Nephron (organoid): ENCODE results near the gene DYNLT4.

Source experiments
- H3K27ac Mint-ChIP-seq, 3 experiments: 2 replicates each; pipeline ENCODE4 v1.8.0; 2020; ENCODE audit warnings: mixed read lengths in 3 of 3, mild to moderate bottlenecking in 2 of 3, moderate library complexity in 1 of 3
- H3K27me3 Mint-ChIP-seq: 2 replicates; pipeline ENCODE4 v1.8.0; 2021; ENCODE audit warnings: low read depth, mild to moderate bottlenecking, moderate library complexity, mixed read lengths
- H3K36me3 Mint-ChIP-seq: 2 replicates; pipeline ENCODE4 v1.8.0; 2020; ENCODE audit warnings: low read depth, mixed read lengths
- H3K4me1 Mint-ChIP-seq: 2 replicates; pipeline ENCODE4 v1.8.0; 2020; ENCODE audit warnings: mixed read lengths
- H3K4me3 Mint-ChIP-seq, 3 experiments: 2 replicates each; pipeline ENCODE4 v1.8.0; 2020; ENCODE audit warnings: mild to moderate bottlenecking in 3 of 3, mixed read lengths in 3 of 3, moderate library complexity in 2 of 3
- H3K9me3 Mint-ChIP-seq: 2 replicates; pipeline ENCODE4 v1.8.0; 2020; ENCODE audit warnings: mixed read lengths
- CTCF ChIP-seq, 3 experiments: fragments of 200-600 bp; sonication (generic); IDR thresholded peaks; one replicate each; pipeline ENCODE4 v1.5.0; 2021; ENCODE audit warnings: antibody characterized with exemption in 3 of 3; ENCODE audit not compliant: unreplicated experiment in 3 of 3

Gene DYNLT4

GRCh38 chr1:44760876-44761275, 46.3 kb downstream of the DYNLT4 start:
- Mint-ChIP-seq H3K4me1 (no peaks in the 10 kb centered on the region), H3K36me3 (peaks cover 50% of the 10 kb centered on the region), H3K27ac (no peak overlapping the region), H3K27me3 (no peaks in the 10 kb centered on the region), H3K4me3 (no peak overlapping the region), H3K9me3 (no peaks in the 10 kb centered on the region)
- no peak for TF ChIP-seq CTCF (IDR thresholded peaks at IDR 0.05; ENCODE audit: unreplicated experiment in 3 of 3)

- Mint-ChIP-seq H3K4me1 (no peaks in the 10 kb centered on the region), H3K9me3 (no peaks in the 10 kb centered on the region), H3K27me3 (no peaks in the 10 kb centered on the region), H3K27ac (no peak overlapping the region), H3K4me3 (no peak overlapping the region), H3K36me3 (peaks cover 58% of the 10 kb centered on the region)
- no peak for TF ChIP-seq CTCF (IDR thresholded peaks at IDR 0.05; ENCODE audit: unreplicated experiment in 3 of 3)
Observed at GRCh38 chr1:44759077-44759476, 48.1 kb downstream of the DYNLT4 start.

- Mint-ChIP-seq H3K27ac (no peak overlapping the region), H3K36me3 (peaks cover 59% of the 10 kb centered on the region), H3K4me3 (no peak overlapping the region), H3K9me3 (no peaks in the 10 kb centered on the region), H3K4me1 (no peaks in the 10 kb centered on the region), H3K27me3 (no peaks in the 10 kb centered on the region)
- no peak for TF ChIP-seq CTCF (IDR thresholded peaks at IDR 0.05; ENCODE audit: unreplicated experiment in 3 of 3)
Observed at GRCh38 chr1:44757420-44757819, 49.7 kb downstream of the DYNLT4 start.
